T-helper 2 cell treated with Interferon-gamma antibody and Interleukin-4, amounts not matched to agents 100 ng/mL and 5 ng/mL, for 36 hours (primary cell): ENCODE results near the gene YIF1B. TPM values are rescaled to one million over a fixed set of nuclear protein-coding genes. Genes with fewer than 3 reads are reported as not detected.

ENCODE experiments used
- intact Hi-C: fragments of 100-400 bp; cut with micrococcal nuclease; formaldehyde crosslinking; loops from one replicate; pipeline ENCODE4 v1.15.1; 2023
- total RNA-seq: library from RNA; stranded (reverse); gene quantifications from 2 replicates; pipeline ENCODE4 v1.2.3, GENCODE V29; 2022

Gene YIF1B
- total RNA-seq, 1 donor from 2014 or later = 88.3 TPM

DNA sequence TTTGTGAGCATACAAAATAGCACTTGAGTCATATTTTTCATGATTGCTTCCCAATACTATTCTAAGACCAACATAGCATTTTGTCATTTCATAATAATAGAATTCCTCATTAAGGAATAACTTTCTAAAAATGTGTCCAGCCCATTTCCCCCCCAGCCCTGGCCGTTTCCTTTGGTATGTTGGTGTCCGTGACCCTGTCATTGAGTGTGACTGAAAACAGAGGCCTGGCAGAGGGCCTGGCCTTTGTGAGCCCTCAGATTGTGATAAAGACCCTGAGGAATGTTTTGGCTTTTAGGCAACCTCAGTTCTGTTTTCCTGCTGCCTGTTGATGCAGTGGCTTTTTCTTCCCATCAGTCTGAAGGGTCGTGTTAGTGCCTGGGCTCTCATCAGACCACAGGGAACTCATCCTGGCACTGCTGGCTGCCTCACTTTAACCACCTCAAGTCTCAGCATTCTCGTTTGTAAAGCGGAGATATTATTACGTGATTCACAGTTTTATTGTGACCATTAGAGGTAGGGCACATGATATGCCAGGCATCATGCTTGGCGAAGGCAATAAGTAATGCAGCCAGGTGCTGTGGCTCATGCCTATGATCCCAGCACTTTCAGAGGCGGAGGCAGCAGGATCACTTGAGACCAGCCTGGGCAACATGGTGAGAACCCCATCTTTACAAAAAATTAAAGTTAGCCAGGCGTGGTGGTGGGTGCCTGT, 37.6 kb downstream of the YIF1B start:
- intact Hi-C loops = no loop called here

DNA sequence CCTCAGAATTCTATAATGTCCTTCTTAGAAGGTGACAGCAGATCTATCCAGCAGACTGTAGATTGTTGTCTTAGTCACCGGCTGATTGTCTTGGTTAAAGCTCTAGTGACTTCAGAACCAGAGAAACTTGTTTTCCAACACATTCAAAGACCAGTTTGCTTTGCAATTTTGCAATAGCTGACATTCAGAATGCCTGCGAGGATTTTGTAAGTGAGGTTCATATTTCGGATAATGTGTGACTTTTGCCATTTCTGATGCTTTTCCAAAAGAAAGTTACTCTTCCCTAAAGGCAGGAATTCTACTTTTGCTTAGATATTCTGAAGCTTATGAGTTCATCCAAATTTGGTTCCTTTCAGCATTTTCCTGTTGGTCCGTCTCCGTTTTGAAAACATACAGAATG, 38.2 kb downstream of the YIF1B start:
- intact Hi-C loops = no loop called here

DNA sequence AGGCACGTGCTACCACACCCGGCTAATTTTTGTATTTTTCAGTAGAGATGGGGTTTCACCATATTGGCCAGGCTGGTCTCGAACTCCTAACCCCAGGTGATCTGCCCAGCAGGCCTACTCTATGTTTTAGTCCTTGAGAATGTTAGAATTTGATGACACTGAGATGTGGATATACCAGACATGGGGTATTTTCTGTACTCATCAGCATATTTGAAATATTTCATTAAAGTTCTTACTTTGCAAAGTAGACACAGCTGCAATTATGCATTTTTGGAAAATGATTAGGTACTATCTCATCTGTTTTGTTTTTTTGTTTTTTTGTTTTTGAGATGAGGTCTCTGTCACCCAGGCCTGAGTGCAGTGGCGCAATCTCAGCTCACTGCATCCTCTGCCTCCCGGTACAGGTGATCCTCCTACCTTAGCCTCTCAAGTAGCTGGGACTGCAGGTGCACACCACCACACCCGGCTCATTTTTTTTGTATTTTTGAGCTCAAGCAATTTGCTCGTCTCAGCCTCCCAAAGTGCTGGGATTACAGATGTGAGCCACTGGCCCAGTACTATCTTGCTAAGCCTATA, 38.7 kb downstream of the YIF1B start:
- intact Hi-C loops = no loop called here

DNA sequence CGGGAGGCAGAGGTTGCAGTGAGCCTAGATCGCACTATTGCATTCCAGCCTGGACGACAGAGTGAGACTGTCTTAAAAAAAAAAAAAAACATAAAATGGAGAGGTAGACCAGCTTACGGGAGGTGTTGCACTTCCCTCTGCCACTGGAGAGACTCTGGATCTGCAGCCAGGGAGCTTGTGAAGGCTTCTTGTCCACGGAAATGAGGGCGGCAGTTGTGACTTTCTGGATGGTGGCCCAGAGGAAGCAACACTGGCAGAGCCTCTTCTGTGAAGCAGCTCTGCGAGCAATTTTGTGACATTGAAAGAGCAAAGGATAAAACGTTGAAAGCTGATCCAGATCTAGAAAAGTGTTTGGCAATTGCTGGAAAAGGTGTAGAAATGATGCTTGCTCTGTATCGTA, 41.0 kb downstream of the YIF1B start:
- intact Hi-C loops = no loop called here

DNA sequence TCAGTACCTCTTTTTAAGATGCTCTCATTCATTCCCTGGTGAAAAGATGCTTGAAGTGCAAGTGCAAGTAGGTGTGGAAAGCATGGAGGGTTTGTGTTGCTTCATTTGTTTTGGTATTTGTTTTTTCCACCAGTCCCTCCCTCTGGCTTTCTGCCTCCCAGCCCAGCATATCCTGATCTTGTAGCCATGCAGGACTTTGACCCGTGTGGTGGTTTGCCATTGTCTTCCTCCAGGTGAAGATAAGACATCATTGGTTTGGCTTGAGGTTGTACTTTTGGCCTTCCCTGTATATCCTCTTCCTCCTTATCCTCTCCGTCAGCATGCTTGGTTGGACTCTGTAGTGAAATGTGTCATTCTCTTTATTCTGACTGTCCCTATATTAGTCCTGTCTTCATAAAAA, 42.2 kb downstream of the YIF1B start:
- intact Hi-C loops = no loop called here

DNA sequence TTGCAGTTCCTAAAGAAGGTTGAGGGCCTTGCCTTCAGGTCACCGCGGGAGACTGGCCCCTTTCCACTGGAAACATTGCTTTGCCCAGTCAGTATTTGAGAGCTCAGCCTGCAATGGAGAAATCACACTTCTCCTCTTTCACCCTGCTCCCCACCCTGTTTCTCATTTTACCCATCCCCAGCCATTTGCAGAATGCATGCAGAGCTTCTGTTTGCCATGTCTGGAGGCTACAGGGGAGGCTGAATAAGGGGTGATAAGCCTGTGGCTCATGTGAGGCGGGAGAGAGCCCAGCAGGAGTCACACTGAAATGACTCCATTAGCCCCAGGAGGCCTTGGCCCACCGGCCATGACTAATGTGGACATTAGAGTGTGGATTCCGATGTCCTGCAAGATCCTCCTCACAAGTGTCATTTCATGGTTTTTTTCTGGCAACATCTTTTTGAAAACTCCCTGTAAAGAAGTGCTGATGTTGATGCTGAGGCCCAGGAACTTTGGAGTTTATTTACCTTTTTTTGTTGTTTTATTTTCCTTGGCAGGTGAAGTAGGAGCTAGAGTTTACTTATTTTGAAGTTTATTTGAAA, 45.1 kb downstream of the YIF1B start:
- intact Hi-C loops = no loop called here

DNA sequence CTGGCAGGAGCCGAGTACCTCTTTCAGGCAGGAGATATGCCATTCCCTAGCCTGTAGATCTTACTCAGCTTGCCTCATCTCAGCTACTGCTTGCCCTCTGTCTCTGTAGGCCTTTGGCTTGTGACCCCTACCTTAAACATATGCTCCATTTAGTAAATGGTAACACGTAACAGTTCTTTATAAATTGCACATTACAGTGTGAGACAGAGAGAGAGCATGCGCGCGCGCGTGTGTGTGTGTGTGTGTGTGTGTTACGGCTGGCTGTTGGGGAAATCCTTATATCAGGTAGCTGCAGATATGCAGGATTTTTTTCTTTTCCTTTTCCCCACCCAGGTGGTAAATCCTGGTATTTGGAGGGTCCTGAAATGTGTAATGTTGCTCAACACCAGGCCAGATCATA, 47.2 kb downstream of the YIF1B start:
- intact Hi-C loops = no loop called here

DNA sequence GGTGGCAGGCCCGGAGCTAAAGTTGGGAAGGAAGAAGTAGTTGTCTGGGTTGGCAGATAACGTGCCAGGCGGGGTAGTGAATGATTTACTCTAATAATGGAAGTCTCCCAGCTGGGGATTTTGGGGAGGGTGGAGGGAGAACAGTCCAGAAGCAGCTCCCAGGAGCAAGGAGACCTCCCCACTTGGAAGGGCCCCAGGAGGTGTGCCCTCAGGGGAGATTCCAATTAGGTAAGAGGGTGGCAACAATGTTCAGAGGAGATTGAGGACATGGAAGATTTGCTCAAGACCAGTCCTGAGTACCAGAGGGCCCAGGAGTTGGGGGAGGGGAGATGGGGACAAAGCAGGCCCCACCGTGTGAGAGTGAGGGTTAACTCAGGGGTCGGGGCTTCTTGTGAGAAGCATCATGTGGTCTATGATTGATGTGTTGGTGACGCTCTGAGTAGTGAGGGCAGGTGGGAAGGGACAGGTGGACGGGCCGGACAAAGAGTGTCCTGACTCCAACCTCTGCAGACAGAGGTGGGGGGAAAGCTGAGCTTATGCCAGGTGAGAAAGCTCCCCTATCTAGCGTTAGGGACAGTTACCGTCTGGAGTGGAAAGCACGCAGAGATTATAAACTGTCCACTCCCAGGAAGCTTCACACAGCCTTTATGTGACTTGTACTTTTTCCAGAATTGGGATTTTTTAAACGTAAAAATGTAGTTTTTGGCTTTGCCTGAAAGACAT, 47.8 kb downstream of the YIF1B start:
- intact Hi-C loops = no loop called here

DNA sequence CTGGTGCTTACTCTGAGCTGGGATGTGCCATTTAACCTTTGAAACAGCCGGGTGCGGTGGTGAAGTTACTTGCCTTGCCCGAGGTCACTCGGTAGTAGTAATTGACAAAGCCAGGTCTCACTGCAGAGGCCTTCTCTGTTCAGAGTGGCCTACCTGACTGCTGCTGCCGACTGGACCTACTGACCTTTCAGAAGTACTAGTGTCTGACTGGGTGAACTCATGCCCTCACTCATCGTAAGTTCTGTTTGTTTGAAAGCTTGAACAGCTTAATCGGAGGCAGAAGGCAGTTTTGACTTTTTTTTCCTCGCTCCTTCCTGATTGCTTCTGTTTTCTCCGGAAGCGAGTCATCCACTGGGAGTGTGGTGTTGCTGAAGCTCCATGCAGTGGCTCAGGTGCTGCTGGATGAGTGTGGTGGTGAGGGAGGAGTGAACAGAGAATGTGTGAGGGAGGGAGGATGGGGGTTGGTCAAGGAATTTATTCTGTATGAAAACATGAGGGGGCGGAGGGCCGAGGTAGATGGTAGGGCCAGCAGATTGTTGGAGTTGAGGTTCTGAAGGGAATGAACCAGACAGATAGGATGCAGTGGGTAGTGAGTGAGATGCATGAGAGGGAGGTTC, 48.7 kb downstream of the YIF1B start:
- intact Hi-C loops = no loop called here

DNA sequence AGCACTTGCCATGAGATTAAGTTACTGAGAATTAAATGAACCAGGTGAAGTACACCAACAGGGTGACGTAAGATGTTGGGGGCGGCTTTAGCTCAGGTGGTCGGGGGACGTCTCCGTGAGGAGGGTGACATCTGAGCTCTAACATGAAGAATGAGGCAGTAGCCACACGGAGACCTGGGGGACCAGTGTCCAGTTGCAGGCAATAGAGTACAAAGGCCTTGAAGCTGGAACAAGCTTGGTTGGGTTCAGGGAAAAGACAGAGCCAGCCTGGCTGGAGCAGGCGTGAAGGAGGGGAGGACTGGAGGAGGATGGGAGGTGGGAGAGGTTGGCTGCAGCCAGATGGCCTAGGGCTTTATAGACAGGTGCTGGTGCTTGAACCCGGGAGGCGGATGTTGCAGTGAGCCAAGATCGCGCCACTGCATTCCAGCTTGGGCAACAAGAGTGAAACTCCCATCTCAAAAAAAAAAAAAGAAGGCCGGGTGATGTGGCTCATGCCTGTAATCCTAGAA, 49.8 kb downstream of the YIF1B start:
- intact Hi-C loops = loop anchor here (2.0 kb wide), 1 partner anchor 51 kb away; no protein-coding TSS in a partner anchor

DNA sequence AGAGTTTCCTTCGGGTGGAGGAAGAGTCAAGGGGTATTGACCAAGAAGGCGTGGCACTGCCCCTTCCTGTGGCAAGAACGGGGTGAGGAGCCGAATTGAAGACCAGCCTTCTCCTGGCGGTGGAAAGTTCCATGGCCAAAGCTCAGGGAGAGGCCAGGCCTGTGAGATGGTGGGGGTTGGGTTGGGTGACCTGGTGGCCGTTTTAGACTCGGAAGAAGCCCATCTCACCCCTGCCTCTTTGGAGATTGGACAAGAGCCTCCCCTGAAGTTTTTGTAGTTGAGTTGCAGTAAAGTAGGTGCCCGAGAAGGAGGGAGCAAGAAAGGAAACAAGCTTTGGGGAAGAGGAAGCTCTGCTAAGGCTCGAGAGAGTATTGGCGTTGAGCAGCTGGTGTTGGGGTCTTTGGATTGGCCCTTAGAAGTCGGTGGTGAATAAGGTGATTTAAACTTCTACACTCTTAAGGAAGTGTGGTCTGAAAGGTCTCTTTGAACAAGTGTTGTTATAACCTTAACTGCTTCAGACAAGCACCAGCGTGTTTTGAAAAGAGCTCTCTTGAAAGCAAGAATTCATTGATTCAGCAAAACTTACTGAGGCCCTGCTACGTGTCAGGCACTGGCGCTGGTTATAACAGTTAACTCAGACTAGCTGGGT, 50.4 kb downstream of the YIF1B start:
- intact Hi-C loops = loop anchor here (2.0 kb wide), 1 partner anchor 51 kb away; no protein-coding TSS in a partner anchor

DNA sequence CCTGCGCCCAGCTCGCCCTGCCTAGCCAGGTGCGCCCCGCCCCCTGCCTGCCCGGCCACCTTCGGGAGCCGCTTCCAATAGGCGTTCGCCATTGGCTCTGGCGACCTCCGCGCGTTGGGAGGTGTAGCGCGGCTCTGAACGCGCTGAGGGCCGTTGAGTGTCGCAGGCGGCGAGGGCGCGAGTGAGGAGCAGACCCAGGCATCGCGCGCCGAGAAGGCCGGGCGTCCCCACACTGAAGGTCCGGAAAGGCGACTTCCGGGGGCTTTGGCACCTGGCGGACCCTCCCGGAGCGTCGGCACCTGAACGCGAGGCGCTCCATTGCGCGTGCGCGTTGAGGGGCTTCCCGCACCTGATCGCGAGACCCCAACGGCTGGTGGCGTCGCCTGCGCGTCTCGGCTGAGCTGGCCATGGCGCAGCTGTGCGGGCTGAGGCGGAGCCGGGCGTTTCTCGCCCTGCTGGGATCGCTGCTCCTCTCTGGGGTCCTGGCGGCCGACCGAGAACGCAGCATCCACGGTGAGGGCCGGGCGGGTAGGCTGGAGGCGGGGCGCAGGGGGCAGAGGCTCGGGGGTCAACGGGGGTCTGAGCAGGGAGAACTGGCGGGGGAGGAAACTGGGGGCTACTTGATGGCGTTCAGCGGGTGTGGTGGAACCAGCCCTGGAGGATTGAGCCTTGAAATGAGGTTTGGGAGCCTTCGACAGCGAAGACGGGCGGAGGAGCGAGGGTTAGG, 51.1 kb downstream of the YIF1B start, which contains the start of gene SPINT2:
Gene SPINT2, plus strand, starts transcription at position 88 of the 727 bp plus-strand sequence. Its CDS starts 320 bp downstream, at position 408.
- intact Hi-C loops = loop anchor here (1.0 to 5.0 kb wide), 4 partner anchors 8 to 357 kb away; partner anchors contain the start of genes CATSPERG, PPP1R14A and SIPA1L3

DNA sequence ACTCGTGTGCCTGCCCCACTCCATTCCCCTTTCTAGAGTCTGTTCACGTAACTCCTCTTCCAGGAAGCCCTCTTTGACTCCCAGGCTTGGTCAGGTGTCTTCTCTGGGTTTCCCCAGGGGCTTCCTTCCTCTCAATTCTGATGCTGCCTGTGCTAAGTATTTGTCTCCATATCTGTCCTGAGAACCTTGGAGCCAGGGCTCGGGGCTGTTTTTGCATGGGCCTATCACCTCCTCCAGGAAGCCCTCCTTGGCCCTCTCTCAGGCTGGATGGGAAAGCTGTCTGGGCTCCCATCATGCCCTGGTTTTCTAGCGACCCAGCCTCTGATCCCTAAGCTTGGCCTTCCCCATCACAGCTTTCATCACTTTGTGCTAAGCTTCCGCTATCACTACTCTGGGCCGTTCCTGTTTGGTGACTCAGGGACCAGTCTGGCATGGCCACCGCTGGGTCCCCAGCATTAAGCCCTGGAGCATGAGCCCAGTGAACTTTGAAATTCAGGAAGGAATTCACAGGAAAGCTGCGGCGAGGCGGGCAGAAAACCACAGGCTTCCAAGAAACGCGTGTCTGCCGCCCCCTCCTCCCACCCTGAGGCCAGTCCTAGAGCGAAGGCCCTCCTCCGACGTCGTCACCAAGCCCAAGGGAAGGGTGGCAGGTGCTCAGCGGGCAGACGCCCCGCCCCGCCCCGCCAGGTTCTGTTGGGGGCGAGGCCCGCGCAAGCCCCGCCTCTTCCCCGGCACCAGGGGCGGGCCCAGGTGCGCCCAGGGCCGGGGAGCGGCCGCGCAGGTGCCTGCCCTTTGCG, 51.9 kb downstream of the YIF1B start:
- intact Hi-C loops = loop anchor here (1.0 to 5.0 kb wide), 4 partner anchors 8 to 357 kb away; partner anchors contain the start of genes CATSPERG, PPP1R14A and SIPA1L3

DNA sequence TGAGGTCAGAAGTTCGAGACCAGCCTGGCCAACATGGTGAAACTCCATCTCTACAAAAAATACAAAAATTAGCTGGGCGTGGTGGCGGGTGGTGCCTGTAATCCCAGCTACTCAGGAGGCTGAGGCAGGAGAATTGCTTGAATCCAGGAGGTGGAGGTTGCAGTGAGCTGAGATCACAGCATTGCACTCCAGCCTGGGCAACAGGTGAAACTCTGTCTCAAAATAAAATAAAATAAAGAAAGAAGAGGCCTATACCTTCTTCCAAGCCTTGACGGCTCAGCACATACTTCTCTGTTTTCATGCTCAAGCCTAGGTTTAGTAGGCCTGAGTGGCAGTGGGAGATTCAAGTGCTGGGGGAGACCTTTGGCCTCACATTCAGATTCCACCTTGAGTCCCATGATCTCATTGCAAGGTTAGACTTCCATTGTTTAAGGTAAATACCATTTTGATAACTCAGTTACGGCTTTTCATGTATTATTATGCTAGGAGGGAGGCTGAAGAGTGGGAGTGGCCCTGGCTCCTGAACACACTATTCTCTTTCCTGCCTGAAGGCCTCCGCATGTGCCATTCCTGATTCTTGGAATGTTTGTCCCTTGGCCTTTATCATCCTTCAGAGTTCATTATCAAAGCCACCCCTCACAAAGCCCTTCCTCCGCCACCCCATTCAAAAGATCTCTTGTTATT, 53.0 kb downstream of the YIF1B start:
- intact Hi-C loops = loop anchor here (5.0 kb wide), 1 partner anchor 75 kb away; the partner anchor contains the start of gene CATSPERG

DNA sequence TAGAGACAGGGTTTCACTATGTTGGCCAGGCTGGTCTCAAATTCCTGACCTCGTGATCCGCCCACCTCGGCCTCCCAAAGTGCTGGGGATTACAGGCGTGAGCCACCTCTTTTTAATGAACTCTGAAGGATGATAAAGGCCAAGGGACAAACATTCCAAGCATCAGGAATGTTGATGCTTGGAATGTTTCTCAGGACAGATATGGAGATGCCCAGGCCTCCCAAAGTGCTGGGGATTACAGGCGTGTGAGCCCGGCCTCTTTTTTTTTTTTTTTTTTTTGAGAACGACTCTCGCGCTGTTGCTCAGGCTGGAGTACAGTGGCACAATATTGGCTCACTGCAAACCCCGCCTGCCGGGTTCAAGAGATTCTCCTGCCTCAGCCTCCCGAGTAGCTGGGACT, 53.8 kb downstream of the YIF1B start:
- intact Hi-C loops = loop anchor here (5.0 kb wide), 1 partner anchor 75 kb away; the partner anchor contains the start of gene CATSPERG

DNA sequence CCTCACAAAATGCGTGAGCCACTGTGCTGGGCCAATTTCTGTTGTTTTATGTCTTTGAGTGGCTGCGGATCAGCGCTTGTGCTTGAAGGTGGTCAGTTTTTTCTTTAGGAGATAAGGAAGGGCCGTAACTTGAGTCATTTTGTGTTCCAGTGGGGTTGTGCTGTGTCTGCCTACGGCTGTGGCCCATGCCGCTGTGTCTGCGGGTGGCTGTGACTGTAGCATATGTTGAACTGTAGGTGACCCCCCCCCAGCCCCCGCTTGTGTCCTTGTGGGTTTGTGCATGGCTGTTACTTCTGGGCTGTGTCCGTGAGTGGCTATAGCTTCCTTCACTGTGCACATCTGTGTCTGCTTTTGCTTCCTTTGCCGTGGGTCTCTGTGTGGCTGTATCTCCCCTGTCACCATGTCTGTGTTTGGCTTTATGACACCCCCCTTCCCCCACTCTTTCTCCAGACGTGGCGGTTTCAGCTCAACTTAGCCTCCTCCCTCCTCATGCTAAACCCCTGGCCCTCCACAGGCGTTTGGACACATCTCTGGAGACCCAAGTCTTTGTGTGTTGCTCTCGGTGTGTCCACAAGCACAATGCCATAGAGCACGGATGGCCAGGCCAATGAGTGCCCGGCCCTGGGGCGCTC, 60.2 kb downstream of the YIF1B start:
- intact Hi-C loops = loop anchor here (1.0 kb wide), 2 partner anchors 9 to 12 kb away; partner anchors contain the start of gene SPINT2

DNA sequence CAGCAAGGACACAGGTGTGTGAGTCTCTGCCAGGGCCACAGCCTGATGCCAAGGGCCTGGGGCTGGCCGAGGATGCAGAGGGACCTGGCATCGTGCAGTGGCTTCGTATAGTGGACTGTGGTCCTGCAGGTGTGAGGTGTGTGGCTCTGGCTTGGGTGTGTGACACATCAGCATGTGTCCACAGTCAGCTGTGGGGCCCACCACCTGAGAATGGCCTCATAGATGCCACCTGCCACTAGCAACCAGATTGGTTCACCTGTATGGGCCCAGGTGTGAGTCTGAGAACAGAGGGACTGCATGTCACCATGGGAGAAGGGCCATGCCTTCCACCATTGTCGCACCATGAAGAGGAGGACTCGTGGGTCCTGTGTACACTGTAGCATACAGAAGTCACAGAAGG, 62.0 kb downstream of the YIF1B start:
- intact Hi-C loops = no loop called here
